Sigmoid colon (tissue), 4 donors: Measurements from ENCODE around the gene CHST7.

Experiments used
- EP300 ChIP-seq, 4 donors: sonication (generic); formaldehyde crosslinking; IDR thresholded peaks; one replicate each; pipeline ENCODE4 v1.6.1; 2017; ENCODE audit warnings: antibody characterized with exemption in 4 of 4
- TF ChIP-seq, protein P1 (sequence below), 4 experiments: fragments of 450-650 bp in 3 of 4; fragments of 200-600 bp in 1 of 4; IDR thresholded peaks; one replicate each; pipeline ENCODE4 v1.5.1; 2016 to 2019; ENCODE audit warnings: antibody characterized with exemption in 4 of 4, mild to moderate bottlenecking in 3 of 4, moderate library complexity in 2 of 4

DNA sequence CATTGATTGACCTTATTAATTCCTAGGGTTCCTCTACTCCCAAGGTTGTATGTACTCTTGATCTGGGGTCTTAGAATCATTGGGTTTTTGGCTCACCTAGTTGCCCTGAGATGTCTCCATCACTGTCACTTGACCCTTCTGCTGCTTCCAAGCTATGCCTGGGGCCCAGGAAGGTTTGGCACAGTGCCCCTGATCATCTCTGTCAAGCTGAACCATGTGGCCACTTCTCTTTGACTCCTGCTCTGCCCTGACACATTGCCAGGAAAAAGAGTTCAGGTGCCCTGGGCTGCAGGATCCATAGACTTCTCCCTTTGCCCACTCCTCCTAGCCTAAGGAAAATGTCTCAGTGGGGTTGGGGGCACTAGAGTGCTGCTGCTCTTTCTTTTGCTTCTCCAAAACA lies 3.9 kb upstream of the CHST7 start:
- TF ChIP-seq, protein P1, sequence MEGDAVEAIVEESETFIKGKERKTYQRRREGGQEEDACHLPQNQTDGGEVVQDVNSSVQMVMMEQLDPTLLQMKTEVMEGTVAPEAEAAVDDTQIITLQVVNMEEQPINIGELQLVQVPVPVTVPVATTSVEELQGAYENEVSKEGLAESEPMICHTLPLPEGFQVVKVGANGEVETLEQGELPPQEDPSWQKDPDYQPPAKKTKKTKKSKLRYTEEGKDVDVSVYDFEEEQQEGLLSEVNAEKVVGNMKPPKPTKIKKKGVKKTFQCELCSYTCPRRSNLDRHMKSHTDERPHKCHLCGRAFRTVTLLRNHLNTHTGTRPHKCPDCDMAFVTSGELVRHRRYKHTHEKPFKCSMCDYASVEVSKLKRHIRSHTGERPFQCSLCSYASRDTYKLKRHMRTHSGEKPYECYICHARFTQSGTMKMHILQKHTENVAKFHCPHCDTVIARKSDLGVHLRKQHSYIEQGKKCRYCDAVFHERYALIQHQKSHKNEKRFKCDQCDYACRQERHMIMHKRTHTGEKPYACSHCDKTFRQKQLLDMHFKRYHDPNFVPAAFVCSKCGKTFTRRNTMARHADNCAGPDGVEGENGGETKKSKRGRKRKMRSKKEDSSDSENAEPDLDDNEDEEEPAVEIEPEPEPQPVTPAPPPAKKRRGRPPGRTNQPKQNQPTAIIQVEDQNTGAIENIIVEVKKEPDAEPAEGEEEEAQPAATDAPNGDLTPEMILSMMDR (IDR thresholded peaks at IDR 0.05) = no peak
- no peak for TF ChIP-seq EP300 (IDR thresholded peaks at IDR 0.05)
